Activated naive CD4-positive, alpha-beta T cell treated with anti-CD3 and anti-CD28 coated beads, Interleukin-2, amount 50 U/mL, for 24 hours (primary cell): ENCODE results near the gene GATA6.

Source experiments
- H3K27ac Mint-ChIP-seq: one replicate; pipeline ENCODE4 v1.8.0; 2021; ENCODE audit warnings: mild to moderate bottlenecking, mixed read lengths
- H3K27me3 Mint-ChIP-seq: one replicate; pipeline ENCODE4 v1.8.0; 2021; ENCODE audit warnings: mixed read lengths
- H3K36me3 Mint-ChIP-seq: one replicate; pipeline ENCODE4 v1.8.0; 2021; ENCODE audit warnings: mixed read lengths
- H3K4me1 Mint-ChIP-seq: one replicate; pipeline ENCODE4 v1.8.0; 2021; ENCODE audit warnings: mixed read lengths
- H3K4me3 Mint-ChIP-seq: one replicate; pipeline ENCODE4 v1.8.0; 2021; ENCODE audit warnings: mild to moderate bottlenecking, mixed read lengths
- H3K9me3 Mint-ChIP-seq: one replicate; pipeline ENCODE4 v1.8.0; 2021; ENCODE audit warnings: mixed read lengths

Gene GATA6

DNA sequence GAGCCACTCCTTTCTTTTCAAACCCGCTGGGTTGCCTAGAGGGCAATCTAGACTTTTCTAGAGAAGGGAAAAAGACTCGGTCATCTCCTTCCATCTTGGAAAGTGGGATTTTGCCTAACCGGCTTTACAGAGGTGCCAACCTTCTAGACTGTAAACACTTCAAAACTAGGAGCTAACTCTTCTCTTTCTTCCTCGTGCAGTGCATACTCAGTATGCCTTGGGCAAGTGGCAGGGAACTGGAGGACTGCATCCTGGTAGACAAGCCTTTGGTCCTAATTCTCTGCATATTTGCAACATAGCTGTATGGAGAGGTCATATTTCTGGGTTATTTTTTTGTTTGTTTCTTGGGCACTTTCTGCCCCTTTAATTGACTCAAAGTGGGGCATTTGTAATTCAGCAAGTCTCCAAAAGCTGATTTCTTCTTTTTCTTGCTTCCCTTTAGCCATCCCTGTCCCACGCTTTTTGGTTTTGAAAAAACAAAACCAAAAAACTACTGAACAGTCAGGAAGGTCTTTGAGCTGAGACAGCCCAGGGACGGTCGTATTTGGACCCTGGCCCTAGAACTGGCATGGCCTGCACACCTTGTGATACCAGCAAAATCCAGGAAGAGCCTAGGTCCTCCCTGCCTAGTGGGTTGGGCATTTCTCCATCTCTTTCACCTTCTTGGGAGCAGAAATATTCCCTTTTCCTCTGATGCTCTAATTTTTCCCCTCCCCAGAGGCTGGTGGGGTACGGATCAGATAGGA is 5.8 kb upstream of the GATA6 start:
- Mint-ChIP-seq H3K36me3 (no peaks in the 10 kb centered on the region), H3K27ac (no peak overlapping the region), H3K9me3 (no peaks in the 10 kb centered on the region), H3K4me1 (no peaks in the 10 kb centered on the region), H3K27me3 (peaks cover 47% of the 10 kb centered on the region), H3K4me3 (no peak overlapping the region)

DNA sequence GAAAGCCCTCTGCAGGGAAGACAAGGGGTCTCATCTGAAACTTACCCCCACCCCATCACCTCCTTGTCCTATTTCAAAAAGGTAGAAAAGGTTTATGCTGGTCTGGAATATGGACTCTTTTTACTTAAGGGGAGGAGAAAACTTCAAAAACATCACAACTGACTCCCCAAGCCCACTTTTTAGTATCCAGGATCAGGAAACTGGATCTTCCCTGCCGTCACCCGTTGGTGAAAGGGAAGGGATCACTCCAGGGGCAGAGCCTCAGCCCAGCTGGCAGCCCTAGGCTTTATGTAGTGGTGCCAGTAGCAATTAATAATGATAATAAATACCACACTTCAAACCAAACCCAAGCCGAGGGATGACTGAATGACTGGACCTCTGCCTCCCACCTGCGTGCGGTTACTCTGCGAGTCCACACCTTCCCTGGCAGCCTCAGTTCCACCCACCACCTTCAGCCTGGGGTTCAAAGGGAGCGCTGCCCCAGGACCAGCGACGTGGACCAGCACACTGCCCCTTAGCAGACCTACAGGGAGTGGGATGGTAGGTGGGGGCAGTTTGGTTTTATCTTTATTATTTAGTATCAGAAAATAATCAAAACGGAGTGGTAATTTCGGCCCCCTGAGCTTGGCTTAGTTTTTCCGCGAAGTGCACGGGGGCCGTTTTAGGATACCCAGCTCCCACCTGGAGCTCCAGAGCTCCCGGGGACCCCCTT is 4.9 kb upstream of the GATA6 start:
- H3K36me3 Mint-ChIP-seq, result no peaks in the 10 kb centered on the region
- H3K27me3 Mint-ChIP-seq, result peaks cover 48% of the 10 kb centered on the region
- no peaks in the 10 kb centered on the region for H3K9me3 Mint-ChIP-seq
- no peaks in the 10 kb centered on the region for H3K4me1 Mint-ChIP-seq
- no peak overlapping the region for H3K4me3 Mint-ChIP-seq
- no peak overlapping the region for H3K27ac Mint-ChIP-seq

DNA sequence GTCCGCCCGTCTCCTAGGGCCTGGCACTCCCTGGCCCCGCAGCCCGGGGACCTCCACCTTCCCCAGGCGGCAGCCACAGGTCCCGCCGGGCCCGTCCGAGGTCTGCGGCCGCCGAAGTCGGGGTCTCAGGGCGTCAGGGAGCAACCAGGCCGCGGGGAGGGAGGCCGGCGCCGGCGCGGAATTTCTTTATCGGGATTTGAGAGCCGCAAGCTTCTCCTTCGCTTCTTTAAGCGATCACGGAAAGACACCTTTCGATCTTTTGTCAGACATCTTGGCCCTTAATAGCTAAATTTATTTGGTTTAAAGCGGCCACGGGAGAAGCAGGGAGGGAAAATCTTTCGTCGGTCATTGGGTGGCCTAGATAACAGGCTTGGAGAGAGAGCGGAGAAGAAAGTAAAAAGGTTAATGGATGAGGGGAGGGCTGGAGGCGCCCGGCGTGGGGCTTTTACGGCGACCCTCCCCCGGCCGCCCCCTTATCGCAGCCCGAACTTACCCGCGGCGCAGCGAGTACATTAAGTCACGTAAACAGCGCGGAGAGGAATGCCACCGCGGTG is 4.3 kb upstream of the GATA6 start:
- H3K4me1 Mint-ChIP-seq, result no peaks in the 10 kb centered on the region
- H3K9me3 Mint-ChIP-seq, result no peaks in the 10 kb centered on the region
- no peak overlapping the region for H3K4me3 Mint-ChIP-seq
- no peaks in the 10 kb centered on the region for H3K36me3 Mint-ChIP-seq
- H3K27ac Mint-ChIP-seq, result no peak overlapping the region
- peaks cover 51% of the 10 kb centered on the region for H3K27me3 Mint-ChIP-seq

- Mint-ChIP-seq H3K9me3 (no peaks in the 10 kb centered on the region), H3K4me3 (no peak overlapping the region), H3K36me3 (no peaks in the 10 kb centered on the region), H3K27ac (no peak overlapping the region), H3K4me1 (peaks cover 3% of the 10 kb centered on the region), H3K27me3 (peaks cover 53% of the 10 kb centered on the region)
Observed at GRCh38 chr18:22165603-22166068, 3.8 kb upstream of the GATA6 start.

DNA sequence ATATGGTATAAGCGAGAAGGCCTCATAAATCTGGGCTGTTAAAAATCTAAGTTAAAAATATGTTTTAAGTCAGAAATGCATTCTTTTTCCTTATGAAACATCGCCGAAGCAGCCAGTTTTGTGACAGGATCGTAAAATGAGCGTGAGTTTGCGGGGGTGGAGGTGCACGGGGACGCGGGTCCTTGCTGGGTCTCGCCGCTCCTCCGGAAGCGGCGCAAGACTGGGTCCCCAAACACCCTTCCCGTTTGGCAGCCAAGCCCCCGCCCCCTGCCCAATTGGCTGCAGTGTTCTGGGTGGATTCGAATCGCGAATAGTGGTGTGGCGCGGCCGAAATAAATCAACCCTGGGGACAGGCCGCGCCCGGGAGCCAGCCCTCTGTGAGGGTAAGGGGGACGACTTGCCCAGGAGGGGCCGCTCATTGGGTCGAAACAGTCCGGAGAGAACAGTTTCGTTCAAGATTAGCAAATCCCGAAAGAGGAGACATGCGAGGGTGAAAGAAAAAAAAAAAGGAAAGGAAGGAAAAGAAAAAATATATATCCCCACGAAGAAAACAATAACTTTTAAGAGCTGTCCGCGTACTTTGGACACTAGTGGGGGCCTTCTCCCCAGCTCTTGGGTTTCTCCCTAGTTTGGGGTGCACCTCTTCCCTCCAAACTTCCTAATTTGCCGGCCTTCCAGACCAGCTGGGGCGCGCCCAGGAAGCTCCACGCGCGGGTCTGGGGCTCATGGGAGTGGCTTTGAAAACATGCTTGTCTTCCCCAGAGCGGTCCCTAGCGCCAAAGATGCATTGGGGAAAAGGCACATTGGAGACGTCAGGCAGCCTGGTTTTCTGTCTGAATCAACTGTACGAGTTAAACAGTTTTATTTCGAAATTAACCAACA is 3.1 kb upstream of the GATA6 start:
- Mint-ChIP-seq H3K27ac (no peak overlapping the region), H3K36me3 (no peaks in the 10 kb centered on the region), H3K27me3 (peaks cover 51% of the 10 kb centered on the region), H3K9me3 (no peaks in the 10 kb centered on the region), H3K4me1 (peaks cover 3% of the 10 kb centered on the region), H3K4me3 (no peak overlapping the region)

GRCh38 chr18:22167091-22167470 is 2.3 kb upstream of the GATA6 start:
- Mint-ChIP-seq H3K27ac (no peak overlapping the region), H3K36me3 (no peaks in the 10 kb centered on the region), H3K4me1 (peaks cover 3% of the 10 kb centered on the region), H3K27me3 (peaks cover 48% of the 10 kb centered on the region), H3K9me3 (no peaks in the 10 kb centered on the region), H3K4me3 (no peak overlapping the region)

- Mint-ChIP-seq H3K36me3 (no peaks in the 10 kb centered on the region), H3K4me1 (peaks cover 3% of the 10 kb centered on the region), H3K4me3 (no peak overlapping the region), H3K9me3 (no peaks in the 10 kb centered on the region), H3K27me3 (peaks cover 46% of the 10 kb centered on the region), H3K27ac (peak overlapping the region; percentile 32)
Observed at GRCh38 chr18:22167471-22168241, 1.7 kb upstream of the GATA6 start.

DNA sequence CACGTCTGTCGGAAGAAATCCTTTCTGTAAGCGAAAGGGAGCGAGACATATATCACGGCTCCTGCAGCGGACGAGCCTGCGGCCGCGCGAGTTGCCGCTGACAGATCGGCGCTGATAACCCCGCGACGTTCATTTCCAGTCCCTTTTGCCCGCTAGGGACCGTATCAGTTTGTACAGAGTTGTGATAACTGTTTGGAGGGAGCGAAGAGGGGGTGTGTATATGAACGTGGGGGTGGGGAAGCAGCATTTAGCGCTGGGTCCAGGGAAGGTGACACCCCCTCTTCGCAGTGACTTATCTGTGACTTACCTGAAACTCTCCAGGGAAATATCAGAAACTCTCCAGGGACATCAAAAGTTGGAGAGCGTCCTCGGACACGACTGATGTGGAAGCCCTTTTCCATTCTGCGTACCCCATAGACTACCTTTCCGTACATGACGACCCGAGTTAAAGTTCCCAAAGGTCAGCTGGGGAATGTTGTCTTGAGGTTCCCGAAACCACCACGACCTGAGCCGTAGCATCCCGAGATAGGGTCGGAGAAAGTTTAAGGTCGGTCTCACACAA is 948 bp upstream of the GATA6 start:
- Mint-ChIP-seq H3K9me3 (no peaks in the 10 kb centered on the region), H3K27me3 (peaks cover 46% of the 10 kb centered on the region)

GRCh38 chr18:22169889-22170420 is 566 bp downstream of the GATA6 start:
- Mint-ChIP-seq H3K36me3 (no peaks in the 10 kb centered on the region), H3K4me3 (peak overlapping the region; percentile 80), H3K27me3 (peaks cover 45% of the 10 kb centered on the region), H3K27ac (no peak overlapping the region), H3K4me1 (peaks cover 3% of the 10 kb centered on the region), H3K9me3 (no peaks in the 10 kb centered on the region)

More for the DNA sequence above, 948 bp upstream of the GATA6 start:
- H3K4me3 Mint-ChIP-seq, result peak overlapping the region; percentile 39
- no peaks in the 10 kb centered on the region for H3K36me3 Mint-ChIP-seq
- peaks cover 3% of the 10 kb centered on the region for H3K4me1 Mint-ChIP-seq
- H3K27ac Mint-ChIP-seq, result peak overlapping the region; percentile 51

GRCh38 chr18:22170421-22171257 is 1.2 kb downstream of the GATA6 start:
- peaks cover 3% of the 10 kb centered on the region for H3K4me1 Mint-ChIP-seq
- no peak overlapping the region for H3K27ac Mint-ChIP-seq
- no peaks in the 10 kb centered on the region for H3K9me3 Mint-ChIP-seq
- H3K36me3 Mint-ChIP-seq, result no peaks in the 10 kb centered on the region
- H3K27me3 Mint-ChIP-seq, result peaks cover 49% of the 10 kb centered on the region
- H3K4me3 Mint-ChIP-seq, result peak overlapping the region; percentile 80

GRCh38 chr18:22171258-22172119 is 2.1 kb downstream of the GATA6 start:
- Mint-ChIP-seq H3K4me1 (peaks cover 3% of the 10 kb centered on the region), H3K36me3 (no peaks in the 10 kb centered on the region), H3K27me3 (peaks cover 48% of the 10 kb centered on the region), H3K4me3 (no peak overlapping the region), H3K27ac (no peak overlapping the region), H3K9me3 (peaks cover 4% of the 10 kb centered on the region)

DNA sequence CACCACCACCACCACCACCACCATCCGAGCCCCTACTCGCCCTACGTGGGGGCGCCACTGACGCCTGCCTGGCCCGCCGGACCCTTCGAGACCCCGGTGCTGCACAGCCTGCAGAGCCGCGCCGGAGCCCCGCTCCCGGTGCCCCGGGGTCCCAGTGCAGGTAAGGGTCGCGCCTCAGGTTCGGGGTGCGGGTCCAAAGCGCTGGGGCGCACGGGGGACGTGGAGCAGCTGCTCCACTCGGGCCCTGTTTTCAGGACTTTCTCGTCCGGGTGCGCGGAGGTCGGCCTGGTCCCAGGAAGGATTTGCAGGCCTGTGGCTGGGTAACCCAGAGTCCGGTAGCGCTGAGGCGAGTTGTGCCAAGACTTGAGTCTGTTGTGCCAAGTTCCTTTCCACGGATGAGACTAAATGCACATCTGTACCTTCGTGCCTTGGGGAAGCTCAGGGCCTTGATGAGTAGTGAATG is 2.8 kb downstream of the GATA6 start:
- H3K27me3 Mint-ChIP-seq, result peaks cover 43% of the 10 kb centered on the region
- H3K36me3 Mint-ChIP-seq, result no peaks in the 10 kb centered on the region
- H3K9me3 Mint-ChIP-seq, result peaks cover 4% of the 10 kb centered on the region
- peaks cover 3% of the 10 kb centered on the region for H3K4me1 Mint-ChIP-seq
- H3K4me3 Mint-ChIP-seq, result no peak overlapping the region
- no peak overlapping the region for H3K27ac Mint-ChIP-seq

DNA sequence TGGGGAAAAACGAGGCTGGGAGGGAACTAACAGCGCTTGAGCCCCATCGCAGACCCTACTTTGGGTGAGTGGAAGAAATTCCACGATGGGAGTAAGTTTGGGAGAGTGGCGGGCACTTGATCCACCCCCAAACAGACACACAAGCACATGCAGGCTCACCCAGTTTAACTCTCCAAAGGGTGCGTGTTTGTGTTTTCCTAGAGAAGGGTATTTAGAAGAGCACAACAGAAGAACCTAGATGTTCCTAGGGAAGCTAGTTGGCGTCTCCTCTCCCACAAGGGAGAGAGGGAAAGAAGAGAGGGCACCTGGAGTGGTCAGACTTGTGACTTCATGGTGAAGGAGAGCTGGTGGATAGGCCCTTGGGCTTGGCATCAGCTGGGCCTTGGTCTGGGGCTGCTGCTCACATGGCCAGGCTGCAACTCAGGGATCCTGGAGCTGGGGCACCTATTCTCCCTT is 3.2 kb downstream of the GATA6 start:
- Mint-ChIP-seq H3K27me3 (peaks cover 45% of the 10 kb centered on the region), H3K9me3 (peaks cover 4% of the 10 kb centered on the region), H3K27ac (no peak overlapping the region), H3K4me3 (no peak overlapping the region), H3K36me3 (no peaks in the 10 kb centered on the region), H3K4me1 (peaks cover 3% of the 10 kb centered on the region)
